Astrocyte (in vitro differentiated cells and primary cell): ENCODE results near the gene CDH13.

Experiments used
- CTCF ChIP-seq: IDR thresholded peaks from 2 replicates; pipeline ENCODE4 v1.5.1; 2011; ENCODE audit warnings: low read depth, mild to moderate bottlenecking, inconsistent platforms, low read length, moderate library complexity; ENCODE audit not compliant: insufficient read depth
- EZH2 ChIP-seq: IDR thresholded peaks from 2 replicates; pipeline ENCODE4 v1.6.1; 2012; ENCODE audit warnings: mild to moderate bottlenecking, low read length, inconsistent platforms; ENCODE audit not compliant: insufficient read depth

- no peak for TF ChIP-seq CTCF
- no peak for TF ChIP-seq EZH2
Measured at GRCh38 chr16:82949016-82949415, 322.2 kb downstream of the CDH13 start.
